Trophoblast cell (in vitro differentiated cells and primary cell): ENCODE results near the gene KCNAB1.

Source experiments
- DNase-seq, 2 donors: peaks; one replicate each; pipeline ENCODE4 v3.0.0-alpha.2; 2016
- H2AFZ ChIP-seq: 2 replicates; pipeline ENCODE4 v1.6.1; 2013; ENCODE audit warnings: low read length, moderate library complexity, mild to moderate bottlenecking; ENCODE audit not compliant: insufficient read depth, poor library complexity
- H2AK5ac ChIP-seq: 2 replicates; pipeline ENCODE4 v1.6.1; 2013; ENCODE audit warnings: mild to moderate bottlenecking, low read length
- H2BK120ac ChIP-seq: 2 replicates; pipeline ENCODE4 v1.6.1; 2013; ENCODE audit warnings: low read length, mild to moderate bottlenecking, moderate library complexity; ENCODE audit not compliant: insufficient read depth, poor library complexity
- H2BK12ac ChIP-seq: 2 replicates; pipeline ENCODE4 v1.6.1; 2013; ENCODE audit warnings: mild to moderate bottlenecking, low read length, moderate library complexity
- H2BK5ac ChIP-seq: 2 replicates; pipeline ENCODE4 v1.6.1; 2013; ENCODE audit warnings: low read length, low read depth, moderate library complexity, mild to moderate bottlenecking; ENCODE audit not compliant: poor library complexity
- H3K14ac ChIP-seq: 2 replicates; pipeline ENCODE4 v1.6.1; 2013; ENCODE audit warnings: mild to moderate bottlenecking, low read length
- H3K18ac ChIP-seq: 2 replicates; pipeline ENCODE4 v1.6.1; 2013; ENCODE audit warnings: mild to moderate bottlenecking, low read length
- H3K23ac ChIP-seq: 2 replicates; pipeline ENCODE4 v1.6.1; 2013; ENCODE audit warnings: low read length
- H3K27ac ChIP-seq: 2 replicates; pipeline ENCODE4 v1.5.1; 2013; ENCODE audit warnings: low read depth, mild to moderate bottlenecking, inconsistent platforms, low read length, moderate library complexity
- H3K27me3 ChIP-seq: 2 replicates; pipeline ENCODE4 v1.6.1; 2013; ENCODE audit warnings: inconsistent platforms, mild to moderate bottlenecking, low read length, moderate library complexity; ENCODE audit not compliant: insufficient read depth
- H3K36me3 ChIP-seq, 2 experiments: 1 replicate in 1 of 2; 2 replicates in 1 of 2; pipeline ENCODE4 v1.6.1; 2013; ENCODE audit warnings: low read length in 2 of 2, mild to moderate bottlenecking in 2 of 2, moderate library complexity in 1 of 2; ENCODE audit not compliant: insufficient read depth in 2 of 2, control insufficient read depth in 1 of 2
- H3K4ac ChIP-seq: 2 replicates; pipeline ENCODE4 v1.6.1; 2013; ENCODE audit warnings: low read depth, mild to moderate bottlenecking, low read length, moderate library complexity
- H3K4me1 ChIP-seq, 2 experiments: 1 replicate in 1 of 2; 2 replicates in 1 of 2; pipeline ENCODE4 v1.6.1; 2013; ENCODE audit warnings: low read length in 2 of 2, mild to moderate bottlenecking in 2 of 2, moderate library complexity in 1 of 2; ENCODE audit not compliant: insufficient read depth in 2 of 2, control insufficient read depth in 1 of 2
- H3K4me2 ChIP-seq: 2 replicates; pipeline ENCODE4 v1.6.1; 2013; ENCODE audit warnings: inconsistent platforms, mild to moderate bottlenecking, low read length, moderate library complexity
- H3K4me3 ChIP-seq: 2 replicates; pipeline ENCODE4 v1.5.1; 2013; ENCODE audit warnings: mild to moderate bottlenecking, low read depth, low read length, inconsistent platforms
- H3K79me1 ChIP-seq: one replicate; pipeline ENCODE4 v1.6.1; 2013; ENCODE audit warnings: low read length
- H3K79me2 ChIP-seq: 2 replicates; pipeline ENCODE4 v1.6.1; 2013; ENCODE audit warnings: low read length, mild to moderate bottlenecking; ENCODE audit not compliant: control insufficient read depth, insufficient read depth, poor library complexity
- H3K9ac ChIP-seq: 2 replicates; pipeline ENCODE4 v1.6.1; 2013; ENCODE audit warnings: mild to moderate bottlenecking, low read length
- H3K9me3 ChIP-seq: 2 replicates; pipeline ENCODE4 v1.6.1; 2013; ENCODE audit warnings: low read depth, mild to moderate bottlenecking, control low read depth, inconsistent platforms, low read length; ENCODE audit not compliant: insufficient read depth
- H4K12ac ChIP-seq: 2 replicates; pipeline ENCODE4 v1.6.1; 2013; ENCODE audit warnings: low read depth, mild to moderate bottlenecking, low read length, moderate library complexity
- H4K8ac ChIP-seq: 2 replicates; pipeline ENCODE4 v1.6.1; 2013; ENCODE audit warnings: low read depth, mild to moderate bottlenecking, low read length, moderate library complexity
- H4K91ac ChIP-seq: one replicate; pipeline ENCODE4 v1.6.1; 2013; ENCODE audit warnings: low read depth, mild to moderate bottlenecking, low read length, moderate library complexity
- WGBS: extraction: QIAGEN DNeasy Blood & Tissue Kit; methylation state at CpG from one replicate; pipeline ENCODE4 v1.1.7; 2013; ENCODE audit warnings: missing lambda C conversion rate; ENCODE audit not compliant: insufficient read length, insufficient coverage; ENCODE audit errors: extremely low coverage; 5-methylcytosine and 5-hydroxymethylcytosine counted together

Gene KCNAB1

GRCh38 chr3:156424758-156425157 lies 304.4 kb downstream of the KCNAB1 start:
- no peak overlapping the region for H2BK12ac ChIP-seq
- H3K9ac ChIP-seq = no peak overlapping the region
- no peak overlapping the region for H2AFZ ChIP-seq
- H3K79me2 ChIP-seq = no peaks in the 10 kb centered on the region
- no peak overlapping the region for H2BK5ac ChIP-seq
- no peak for DNase-seq
- H3K14ac ChIP-seq = no peak overlapping the region
- no peaks in the 10 kb centered on the region for H3K27me3 ChIP-seq
- H3K4ac ChIP-seq = no peak overlapping the region
- H3K36me3 ChIP-seq = no peaks in the 10 kb centered on the region
- H3K4me1 ChIP-seq = no peaks in the 10 kb centered on the region
- no peak overlapping the region for H3K18ac ChIP-seq
- H3K4me3 ChIP-seq = no peak overlapping the region
- no peak overlapping the region for H2AK5ac ChIP-seq
- H3K27ac ChIP-seq = no peak overlapping the region
- no peak overlapping the region for H3K4me2 ChIP-seq
- H2BK120ac ChIP-seq = no peak overlapping the region
- no peaks in the 10 kb centered on the region for H3K79me1 ChIP-seq
- H3K9me3 ChIP-seq = no peaks in the 10 kb centered on the region
- no peak overlapping the region for H4K91ac ChIP-seq
- H4K8ac ChIP-seq = no peak overlapping the region
- no peak overlapping the region for H4K12ac ChIP-seq
- H3K23ac ChIP-seq = no peak overlapping the region

GRCh38 chr3:156425651-156426050 lies 305.3 kb downstream of the KCNAB1 start:
- DNase-seq = no peak
- Histone ChIP-seq H3K9ac (no peak overlapping the region), H2BK12ac (no peak overlapping the region), H3K36me3 (no peaks in the 10 kb centered on the region), H2AFZ (no peak overlapping the region), H4K8ac (no peak overlapping the region), H3K79me2 (no peaks in the 10 kb centered on the region), H3K4me3 (no peak overlapping the region), H3K4me1 (no peaks in the 10 kb centered on the region), H3K4ac (no peak overlapping the region), H4K91ac (no peak overlapping the region), H3K4me2 (no peak overlapping the region), H2BK120ac (no peak overlapping the region), H3K27ac (no peak overlapping the region), H2AK5ac (no peak overlapping the region), H4K12ac (no peak overlapping the region), H3K18ac (no peak overlapping the region), H3K27me3 (no peaks in the 10 kb centered on the region), H2BK5ac (no peak overlapping the region), H3K23ac (no peak overlapping the region), H3K9me3 (no peaks in the 10 kb centered on the region), H3K14ac (no peak overlapping the region), H3K79me1 (no peaks in the 10 kb centered on the region)
- WGBS = no CpG with 5 or more reads among the region's 6 CpGs

DNA sequence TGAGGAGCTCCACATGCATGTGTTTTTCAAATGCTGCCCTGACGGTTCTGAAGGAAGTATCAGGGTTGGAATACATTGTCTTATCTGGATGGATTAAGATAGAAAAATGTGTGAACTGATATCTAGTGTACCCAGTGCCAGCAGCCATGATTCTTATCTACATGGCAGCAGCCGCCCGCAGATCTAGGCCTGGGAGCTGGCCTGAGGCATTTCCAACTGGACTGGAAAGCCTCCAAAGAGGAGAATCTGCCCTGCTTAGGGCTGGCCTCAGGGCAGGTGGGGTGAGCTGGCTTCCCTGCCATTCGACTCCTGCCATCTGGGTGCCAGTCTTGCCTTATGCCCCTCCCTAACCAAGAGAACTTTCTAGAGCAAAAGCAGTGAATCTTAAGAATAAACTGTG lies 308.7 kb downstream of the KCNAB1 start:
- H3K27me3 ChIP-seq = no peaks in the 10 kb centered on the region
- H3K79me1 ChIP-seq = no peaks in the 10 kb centered on the region
- H3K27ac ChIP-seq = no peak overlapping the region
- H3K36me3 ChIP-seq = no peaks in the 10 kb centered on the region
- WGBS = no CpG with 5 or more reads among the region's 4 CpGs
- H4K91ac ChIP-seq = no peak overlapping the region
- H3K4me3 ChIP-seq = no peak overlapping the region
- H3K9me3 ChIP-seq = no peaks in the 10 kb centered on the region
- H3K4ac ChIP-seq = no peak overlapping the region
- no peak overlapping the region for H3K9ac ChIP-seq
- no peak overlapping the region for H4K12ac ChIP-seq
- H4K8ac ChIP-seq = no peak overlapping the region
- no peak overlapping the region for H2AK5ac ChIP-seq
- no peak overlapping the region for H3K23ac ChIP-seq
- no peak overlapping the region for H3K14ac ChIP-seq
- no peak overlapping the region for H2BK120ac ChIP-seq
- H2BK12ac ChIP-seq = no peak overlapping the region
- no peaks in the 10 kb centered on the region for H3K79me2 ChIP-seq
- DNase-seq = peak; percentile 51 to 70
- H3K4me1 ChIP-seq = no peaks in the 10 kb centered on the region
- no peak overlapping the region for H3K4me2 ChIP-seq
- no peak overlapping the region for H2AFZ ChIP-seq
- no peak overlapping the region for H3K18ac ChIP-seq
- no peak overlapping the region for H2BK5ac ChIP-seq

DNA sequence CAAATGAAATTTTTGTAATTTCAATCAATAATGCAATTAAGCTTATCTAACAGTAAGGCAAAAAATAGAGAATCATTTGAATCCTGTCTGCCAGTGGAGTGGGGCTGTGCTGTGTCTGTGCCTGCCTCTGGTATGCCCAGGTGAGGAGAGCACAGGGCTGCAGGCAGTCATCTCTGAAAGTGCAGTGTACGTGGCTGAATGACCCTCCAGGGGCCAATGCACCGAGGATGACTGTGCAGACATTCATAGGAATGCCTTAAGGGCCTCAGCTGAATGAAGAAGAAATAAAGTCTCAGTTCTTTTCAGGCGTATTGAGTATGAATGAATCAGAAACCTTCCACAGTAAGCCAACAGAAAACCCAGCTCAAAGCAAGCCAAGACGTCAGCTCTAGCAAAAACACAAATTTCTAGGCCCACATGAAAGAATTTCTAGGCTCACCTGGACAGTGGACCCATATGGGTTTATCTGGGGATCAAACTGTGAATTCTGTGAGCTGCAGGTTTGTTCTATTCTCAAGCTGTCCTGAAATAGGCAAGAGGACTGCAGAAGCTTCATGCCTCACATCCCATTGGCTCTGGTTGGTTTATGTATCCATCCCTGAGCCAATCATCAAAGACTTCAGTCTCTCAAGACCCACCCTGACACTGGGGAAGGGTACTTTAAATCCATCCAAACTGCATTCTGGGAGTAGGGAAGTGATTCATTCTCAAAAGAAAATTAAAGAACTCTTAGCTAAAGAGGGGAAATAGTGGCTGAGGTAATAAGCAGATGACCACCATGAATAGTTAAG lies 311.2 kb downstream of the KCNAB1 start:
- H3K36me3 ChIP-seq = no peaks in the 10 kb centered on the region
- H3K4me3 ChIP-seq = no peak overlapping the region
- peak; percentile 59 to 65 for DNase-seq
- H2BK5ac ChIP-seq = no peak overlapping the region
- H2BK120ac ChIP-seq = no peak overlapping the region
- H2AFZ ChIP-seq = no peak overlapping the region
- H3K9me3 ChIP-seq = no peaks in the 10 kb centered on the region
- H2AK5ac ChIP-seq = no peak overlapping the region
- no peak overlapping the region for H3K27ac ChIP-seq
- no peaks in the 10 kb centered on the region for H3K79me1 ChIP-seq
- H3K9ac ChIP-seq = no peak overlapping the region
- H3K23ac ChIP-seq = no peak overlapping the region
- no peaks in the 10 kb centered on the region for H3K27me3 ChIP-seq
- H3K4me1 ChIP-seq = no peaks in the 10 kb centered on the region
- no peak overlapping the region for H2BK12ac ChIP-seq
- H4K12ac ChIP-seq = no peak overlapping the region
- no peak overlapping the region for H4K91ac ChIP-seq
- no peak overlapping the region for H4K8ac ChIP-seq
- H3K18ac ChIP-seq = no peak overlapping the region
- no peaks in the 10 kb centered on the region for H3K79me2 ChIP-seq
- H3K4me2 ChIP-seq = no peak overlapping the region
- H3K14ac ChIP-seq = no peak overlapping the region
- no peak overlapping the region for H3K4ac ChIP-seq
- no CpG with 5 or more reads among the region's 4 CpGs for WGBS
